ENCODE results near the gene TRPV5.

Gene TRPV5

DNA sequence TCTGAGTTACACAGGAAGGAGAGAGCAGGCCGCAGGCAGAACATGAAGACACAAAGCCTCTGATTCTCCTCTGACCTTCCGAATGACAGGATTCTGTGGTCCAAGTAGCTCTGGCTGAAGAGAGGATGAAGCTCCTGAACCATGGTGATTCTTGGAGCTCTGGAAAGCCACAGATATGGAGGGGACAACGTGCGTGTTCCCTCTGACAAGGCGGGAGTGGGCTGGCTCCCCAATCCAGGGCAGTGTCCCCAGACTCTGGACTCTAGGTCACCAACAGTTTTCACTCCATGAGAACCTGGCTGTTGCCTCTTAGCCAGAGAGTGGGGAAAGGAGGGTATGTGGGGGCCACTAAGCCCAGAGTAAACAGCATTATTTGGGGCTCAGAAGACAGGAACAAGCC lies 40.6 kb downstream of the TRPV5 start:
- POLR2A ChIA-PET (ENCODE audit: low non-redundant PET): no interaction called here
- TF ChIP-seq, protein P1, sequence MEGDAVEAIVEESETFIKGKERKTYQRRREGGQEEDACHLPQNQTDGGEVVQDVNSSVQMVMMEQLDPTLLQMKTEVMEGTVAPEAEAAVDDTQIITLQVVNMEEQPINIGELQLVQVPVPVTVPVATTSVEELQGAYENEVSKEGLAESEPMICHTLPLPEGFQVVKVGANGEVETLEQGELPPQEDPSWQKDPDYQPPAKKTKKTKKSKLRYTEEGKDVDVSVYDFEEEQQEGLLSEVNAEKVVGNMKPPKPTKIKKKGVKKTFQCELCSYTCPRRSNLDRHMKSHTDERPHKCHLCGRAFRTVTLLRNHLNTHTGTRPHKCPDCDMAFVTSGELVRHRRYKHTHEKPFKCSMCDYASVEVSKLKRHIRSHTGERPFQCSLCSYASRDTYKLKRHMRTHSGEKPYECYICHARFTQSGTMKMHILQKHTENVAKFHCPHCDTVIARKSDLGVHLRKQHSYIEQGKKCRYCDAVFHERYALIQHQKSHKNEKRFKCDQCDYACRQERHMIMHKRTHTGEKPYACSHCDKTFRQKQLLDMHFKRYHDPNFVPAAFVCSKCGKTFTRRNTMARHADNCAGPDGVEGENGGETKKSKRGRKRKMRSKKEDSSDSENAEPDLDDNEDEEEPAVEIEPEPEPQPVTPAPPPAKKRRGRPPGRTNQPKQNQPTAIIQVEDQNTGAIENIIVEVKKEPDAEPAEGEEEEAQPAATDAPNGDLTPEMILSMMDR (conservative IDR thresholded peaks at IDR 0.05; ENCODE audit: low read depth): no peak
- no peak overlapping the region for H3K27ac ChIP-seq
- DNase-seq (ENCODE audit: low spot score): no peak
- CTCF ChIA-PET: no interaction called here

DNA sequence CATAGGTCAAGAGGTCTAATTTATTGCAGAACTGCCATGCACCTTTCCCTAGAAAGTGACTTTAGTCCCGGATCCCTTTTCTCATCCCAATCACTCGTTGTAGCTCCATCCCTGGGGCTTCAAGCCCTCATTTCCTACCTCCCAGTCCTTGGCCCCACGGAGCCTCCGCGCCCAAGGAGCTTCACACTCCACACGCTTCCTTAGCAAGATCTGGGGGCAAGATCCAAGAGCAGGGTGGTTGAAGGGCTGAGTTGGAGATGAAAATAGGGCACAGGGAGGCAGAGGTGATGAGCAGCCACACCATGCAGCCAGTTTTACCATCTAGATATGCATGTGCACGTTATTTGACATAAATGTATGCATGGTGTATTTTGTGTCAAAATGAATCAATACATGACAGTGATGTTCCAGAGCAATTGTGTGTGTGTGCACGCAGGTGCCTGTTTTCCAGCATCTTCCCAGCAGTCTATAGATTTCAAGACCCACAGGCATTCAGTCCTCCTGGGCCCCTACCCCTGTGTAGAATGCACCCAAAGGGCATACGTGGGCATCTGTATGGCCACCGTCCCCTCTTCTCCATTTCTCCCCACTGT lies 42.0 kb downstream of the TRPV5 start:
- no peak overlapping the region for H3K27ac ChIP-seq
- TF ChIP-seq, protein P1 (conservative IDR thresholded peaks at IDR 0.05; ENCODE audit: low read depth): no peak
- DNase-seq (ENCODE audit: low spot score): no peak
- ChIA-PET CTCF (no interaction called here), POLR2A (ENCODE audit: low non-redundant PET) (no interaction called here)

DNA sequence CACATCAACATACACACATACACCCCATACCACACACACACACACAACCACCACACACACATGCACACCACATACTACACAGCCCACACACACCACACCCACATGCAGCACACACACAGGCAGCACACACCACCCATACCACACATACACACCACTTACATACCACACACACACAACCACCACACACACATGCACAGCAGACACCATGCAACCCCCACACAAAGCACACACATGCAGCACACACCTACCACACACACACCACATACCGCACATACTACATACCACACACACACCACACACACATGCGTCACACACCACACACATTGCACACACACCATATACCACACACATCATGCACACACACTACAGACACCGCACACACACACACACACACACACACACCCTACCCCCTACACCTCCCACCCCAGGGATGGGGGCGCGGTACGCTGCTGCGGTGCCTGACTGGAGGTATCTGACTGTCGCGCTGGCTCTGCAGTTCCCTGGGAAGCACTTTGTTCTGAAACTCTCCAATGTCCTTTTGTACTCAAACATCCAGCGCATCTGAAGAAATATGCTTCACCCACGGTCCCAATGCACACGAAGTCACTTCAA lies 42.6 kb downstream of the TRPV5 start:
- POLR2A ChIA-PET (ENCODE audit: low non-redundant PET): no interaction called here

DNA sequence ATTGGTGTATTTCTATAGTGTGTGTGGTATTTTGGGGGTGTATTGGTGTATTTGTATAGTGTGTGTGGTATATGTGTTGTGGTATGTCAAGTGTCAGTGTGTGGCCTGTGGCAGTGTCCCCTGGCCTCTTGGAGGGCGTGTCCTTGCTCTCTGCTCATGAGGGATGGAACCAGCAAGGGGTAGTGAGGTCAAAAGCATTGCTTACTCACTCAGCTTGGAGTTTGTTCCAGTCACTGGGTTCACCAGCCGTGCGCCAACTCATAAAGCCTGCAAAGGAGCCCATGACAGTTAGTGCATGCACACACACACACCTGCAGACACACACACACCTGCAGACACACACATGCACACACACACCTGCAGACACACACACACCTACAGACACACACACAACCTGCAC lies 43.7 kb downstream of the TRPV5 start:
- H3K27ac ChIP-seq: no peak overlapping the region
- no peak for DNase-seq (ENCODE audit: low spot score)
- CTCF ChIA-PET: no interaction called here
- TF ChIP-seq, protein P1 (conservative IDR thresholded peaks at IDR 0.05; ENCODE audit: low read depth): no peak
- POLR2A ChIA-PET (ENCODE audit: low non-redundant PET): no interaction called here

More for the DNA sequence above, 42.6 kb downstream of the TRPV5 start:
- CTCF ChIA-PET: no interaction called here
- DNase-seq (ENCODE audit: low spot score): no peak
- no peak overlapping the region for H3K27ac ChIP-seq
- TF ChIP-seq, protein P1 (conservative IDR thresholded peaks at IDR 0.05; ENCODE audit: low read depth): no peak

DNA sequence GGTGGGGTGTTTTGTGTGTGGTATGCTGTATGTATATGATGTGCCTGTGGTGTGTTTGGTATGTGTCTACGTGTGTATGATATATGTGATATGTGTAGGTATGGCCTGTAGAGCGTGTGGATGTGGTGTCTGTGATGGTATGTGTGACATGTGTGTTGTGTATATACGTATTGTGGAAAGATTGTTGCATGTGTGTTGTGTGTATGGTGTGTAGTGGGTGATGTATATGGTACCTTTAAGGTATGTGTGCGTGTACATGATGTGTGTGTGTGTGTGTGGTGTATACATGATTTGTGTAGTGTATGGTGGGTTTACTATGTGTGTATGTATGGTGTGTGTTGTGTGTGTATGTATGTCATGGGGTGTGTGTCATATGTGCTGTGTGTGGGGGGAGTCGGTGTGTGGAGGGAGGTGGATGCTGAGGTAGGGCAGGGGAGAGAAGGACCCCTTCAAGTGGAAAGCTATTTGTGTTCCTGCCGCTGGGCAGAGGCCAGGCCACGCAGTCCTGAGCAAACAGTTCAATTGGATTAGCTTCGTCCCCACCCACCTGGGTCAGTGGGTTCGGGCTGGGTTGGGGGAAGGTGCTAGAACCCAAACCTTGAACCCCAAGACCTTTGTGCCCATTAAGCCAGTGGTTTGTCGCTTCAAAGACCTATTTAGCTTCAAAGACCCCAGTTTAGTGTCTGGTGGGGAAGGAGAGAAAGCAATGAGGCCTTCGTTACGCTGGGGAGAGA lies 46.1 kb downstream of the TRPV5 start:
- ChIA-PET POLR2A (ENCODE audit: low non-redundant PET) (no interaction called here), CTCF (interaction anchor here (0.5 to 0.7 kb wide), 3 partner anchors 120 to 1087 kb away, joined by 3 read pairs; no protein-coding TSS in a partner anchor)
- TF ChIP-seq, protein P1 (conservative IDR thresholded peaks at IDR 0.05; ENCODE audit: low read depth): no peak
- no peak for DNase-seq (ENCODE audit: low spot score)
- H3K27ac ChIP-seq: no peak overlapping the region

DNA sequence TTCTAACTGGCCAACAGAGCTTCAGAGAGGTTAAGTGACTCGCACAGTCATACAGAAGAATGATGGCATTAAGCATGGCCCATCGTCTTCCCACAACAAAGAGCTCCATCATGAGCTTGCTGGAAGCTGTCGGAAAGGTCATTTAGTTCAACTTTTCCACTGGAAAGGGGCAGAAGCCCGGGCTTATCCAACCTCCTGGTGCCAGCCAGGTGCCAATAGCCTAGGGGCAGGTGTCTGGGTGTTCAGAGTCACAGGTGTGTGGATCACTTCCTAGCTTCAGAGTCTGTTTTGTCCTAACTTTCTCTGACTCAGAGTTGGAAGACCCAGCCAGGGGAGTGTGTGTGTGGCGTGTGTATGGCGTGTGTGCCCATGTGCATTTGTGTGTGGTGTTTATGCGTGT lies 46.7 kb downstream of the TRPV5 start:
- TF ChIP-seq, protein P1 (conservative IDR thresholded peaks at IDR 0.05; ENCODE audit: low read depth): no peak
- ChIA-PET POLR2A (ENCODE audit: low non-redundant PET) (no interaction called here), CTCF (interaction anchor here (0.7 to 0.9 kb wide), 2 partner anchors 32 to 425 kb away, joined by 3 to 4 read pairs; partner anchors contain the start of gene EPHB6)
- no peak for DNase-seq (ENCODE audit: low spot score)
- H3K27ac ChIP-seq: no peak overlapping the region
